CD4-positive, alpha-beta T cell treated with Interleukin-1 beta for 1 hour (primary cell): ENCODE results near the gene ADM.
A peak's percentile ranks its signal among the peaks of the same experiment; 100 is the strongest.

ENCODE experiments used
- DNase-seq, 2 donors: peaks; one replicate each; pipeline ENCODE4 v3.0.0-alpha.2; 2020 to 2022

ADM gene

GRCh38 chr11:10291801-10292638 is 12.9 kb upstream of the ADM start:
- DNase-seq = no peak

GRCh38 chr11:10293423-10294289 is 11.2 kb upstream of the ADM start, which contains the start of gene SBF2:
Gene SBF2 (minus strand): TSS chr11:10294219. CDS start chr11:10294069, 150 bp downstream.
- DNase-seq = peak; percentile 81 to 84

GRCh38 chr11:10294290-10294953 is 10.5 kb upstream of the ADM start:
- DNase-seq = no peak

- no peak for DNase-seq
These were observed 9.6 kb upstream of the ADM start for GRCh38 chr11:10295064-10295901.

- peak; percentile 27 to 64 for DNase-seq
These were observed 6.5 kb upstream of the ADM start for GRCh38 chr11:10298342-10298741.

- no peak for DNase-seq
These were observed 3.1 kb upstream of the ADM start for GRCh38 chr11:10301656-10302358.

GRCh38 chr11:10302359-10302743 is 2.5 kb upstream of the ADM start:
- no peak for DNase-seq

GRCh38 chr11:10302744-10303557 is 1.9 kb upstream of the ADM start:
- peak; percentile 72 to 76 for DNase-seq

GRCh38 chr11:10303558-10304363 is 1.1 kb upstream of the ADM start:
- peak; percentile 17 to 59 for DNase-seq

GRCh38 chr11:10305262-10305963 is 540 bp downstream of the ADM start:
- DNase-seq = peak; percentile 18 to 26

- DNase-seq = peak in 1 of 2 donors; percentile 8
These were observed 1.4 kb downstream of the ADM start for GRCh38 chr11:10305964-10306918.

GRCh38 chr11:10307022-10307399 is 2.1 kb downstream of the ADM start:
- DNase-seq = peak in 1 of 2 donors; percentile 16

GRCh38 chr11:10307400-10308200 is 2.7 kb downstream of the ADM start:
- peak; percentile 85 to 88 for DNase-seq

- no peak for DNase-seq
These were observed 3.5 kb downstream of the ADM start for GRCh38 chr11:10308201-10308954.

- no peak for DNase-seq
These were observed 4.6 kb downstream of the ADM start for GRCh38 chr11:10309163-10310093.
